Glutamatergic neuron (in vitro differentiated cells): ENCODE data around the gene SUSD4. TPM values are rescaled to one million over a fixed set of nuclear protein-coding genes. Genes with fewer than 3 reads are reported as not detected.

ENCODE experiments used
- DNase-seq: peaks from one replicate; pipeline ENCODE4 v3.0.0; 2022
- H3K27ac Mint-ChIP-seq: one replicate; pipeline ENCODE4 v1.8.0; 2020; ENCODE audit warnings: mild to moderate bottlenecking, mixed read lengths, inconsistent platforms; ENCODE audit not compliant: unreplicated experiment
- H3K27me3 Mint-ChIP-seq: one replicate; pipeline ENCODE4 v1.8.0; 2020; ENCODE audit warnings: mild to moderate bottlenecking, moderate library complexity, mixed read lengths, inconsistent platforms; ENCODE audit not compliant: unreplicated experiment
- H3K36me3 Mint-ChIP-seq: one replicate; pipeline ENCODE4 v1.8.0; 2020; ENCODE audit warnings: mild to moderate bottlenecking, mixed read lengths, inconsistent platforms; ENCODE audit not compliant: unreplicated experiment
- H3K4me1 Mint-ChIP-seq: one replicate; pipeline ENCODE4 v1.8.0; 2020; ENCODE audit warnings: mild to moderate bottlenecking, low read depth, mixed read lengths, inconsistent platforms; ENCODE audit not compliant: unreplicated experiment
- H3K4me3 Mint-ChIP-seq: one replicate; pipeline ENCODE4 v1.8.0; 2020; ENCODE audit warnings: mild to moderate bottlenecking, mixed read lengths, inconsistent platforms; ENCODE audit not compliant: unreplicated experiment
- H3K9me3 Mint-ChIP-seq: one replicate; pipeline ENCODE4 v1.8.0; 2020; ENCODE audit warnings: mild to moderate bottlenecking, moderate library complexity, mixed read lengths, inconsistent platforms; ENCODE audit not compliant: unreplicated experiment
- total RNA-seq: library from RNA; stranded (reverse); fragmentation: NEBNext Ultra II Directional; extraction: Animal tissue kit (Norgen Biotek cat#: 25700); gene quantifications from one replicate; pipeline ENCODE4 v1.2.1, GENCODE V29; 2021; ENCODE audit not compliant: unreplicated experiment
- TF ChIP-seq, protein P1 (sequence below): fragments of 200-600 bp; sonication (generic); IDR thresholded peaks from one replicate; pipeline ENCODE4 v1.5.0; 2021; ENCODE audit not compliant: partially characterized antibody, unreplicated experiment

SUSD4 gene
- total RNA-seq, 1 donor from 2014 or later: 0.47 TPM

GRCh38 chr1:223246476-223247112 is 117.4 kb downstream of the SUSD4 start:
- DNase-seq: no peak
- peaks cover 5% of the 10 kb centered on the region for H3K36me3 Mint-ChIP-seq
- H3K4me1 Mint-ChIP-seq: peaks cover 3% of the 10 kb centered on the region
- TF ChIP-seq, protein P1, sequence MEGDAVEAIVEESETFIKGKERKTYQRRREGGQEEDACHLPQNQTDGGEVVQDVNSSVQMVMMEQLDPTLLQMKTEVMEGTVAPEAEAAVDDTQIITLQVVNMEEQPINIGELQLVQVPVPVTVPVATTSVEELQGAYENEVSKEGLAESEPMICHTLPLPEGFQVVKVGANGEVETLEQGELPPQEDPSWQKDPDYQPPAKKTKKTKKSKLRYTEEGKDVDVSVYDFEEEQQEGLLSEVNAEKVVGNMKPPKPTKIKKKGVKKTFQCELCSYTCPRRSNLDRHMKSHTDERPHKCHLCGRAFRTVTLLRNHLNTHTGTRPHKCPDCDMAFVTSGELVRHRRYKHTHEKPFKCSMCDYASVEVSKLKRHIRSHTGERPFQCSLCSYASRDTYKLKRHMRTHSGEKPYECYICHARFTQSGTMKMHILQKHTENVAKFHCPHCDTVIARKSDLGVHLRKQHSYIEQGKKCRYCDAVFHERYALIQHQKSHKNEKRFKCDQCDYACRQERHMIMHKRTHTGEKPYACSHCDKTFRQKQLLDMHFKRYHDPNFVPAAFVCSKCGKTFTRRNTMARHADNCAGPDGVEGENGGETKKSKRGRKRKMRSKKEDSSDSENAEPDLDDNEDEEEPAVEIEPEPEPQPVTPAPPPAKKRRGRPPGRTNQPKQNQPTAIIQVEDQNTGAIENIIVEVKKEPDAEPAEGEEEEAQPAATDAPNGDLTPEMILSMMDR: no peak
- H3K27me3 Mint-ChIP-seq: peaks cover 3% of the 10 kb centered on the region
- no peak overlapping the region for H3K27ac Mint-ChIP-seq
- H3K4me3 Mint-ChIP-seq: no peak overlapping the region
- no peaks in the 10 kb centered on the region for H3K9me3 Mint-ChIP-seq

DNA sequence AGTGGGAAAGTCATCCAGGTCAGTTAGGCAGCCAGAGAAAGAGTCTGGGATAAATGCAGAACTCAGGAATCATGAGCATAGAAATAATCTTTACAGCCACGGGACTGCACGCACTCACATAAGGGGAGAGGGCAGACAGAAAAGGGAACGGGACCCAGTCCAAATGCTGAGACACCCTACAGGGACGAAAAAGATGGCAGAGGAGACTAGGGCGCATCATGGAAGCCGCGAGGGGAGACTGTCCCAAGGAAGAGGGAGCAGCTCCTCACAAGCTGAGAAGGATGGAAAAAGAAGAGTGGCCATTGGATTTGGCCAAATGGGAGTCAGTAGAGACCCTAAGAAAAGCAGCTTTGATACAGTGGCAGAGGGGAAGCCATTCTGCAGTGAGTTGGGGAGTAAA is 118.0 kb downstream of the SUSD4 start:
- TF ChIP-seq, protein P1: no peak
- Mint-ChIP-seq H3K36me3 (peaks cover 5% of the 10 kb centered on the region), H3K27ac (no peak overlapping the region), H3K4me1 (peaks cover 3% of the 10 kb centered on the region), H3K27me3 (peaks cover 3% of the 10 kb centered on the region), H3K9me3 (no peaks in the 10 kb centered on the region), H3K4me3 (no peak overlapping the region)
- DNase-seq: no peak

DNA sequence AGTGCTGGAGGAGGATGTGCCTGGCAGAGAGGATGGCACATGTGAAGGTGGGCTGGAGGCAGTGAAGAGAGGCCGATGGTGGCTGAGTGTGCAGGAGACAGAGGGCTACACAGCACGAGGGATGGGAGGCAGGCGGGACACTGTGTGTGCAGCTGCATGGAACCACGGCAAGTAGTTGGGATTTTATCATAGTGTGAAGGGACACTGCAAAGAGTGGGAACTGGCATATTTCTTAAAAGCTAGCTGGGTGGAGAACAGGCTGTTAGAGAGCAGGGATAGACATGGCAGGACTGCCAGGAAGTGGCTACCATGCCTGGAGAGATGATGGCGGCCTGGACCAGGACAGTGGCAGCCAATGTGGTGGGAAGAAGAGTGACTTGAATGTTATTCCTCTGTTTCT is 118.6 kb downstream of the SUSD4 start:
- TF ChIP-seq, protein P1: no peak
- peaks cover 3% of the 10 kb centered on the region for H3K4me1 Mint-ChIP-seq
- H3K9me3 Mint-ChIP-seq: no peaks in the 10 kb centered on the region
- H3K4me3 Mint-ChIP-seq: no peak overlapping the region
- H3K27ac Mint-ChIP-seq: no peak overlapping the region
- peaks cover 3% of the 10 kb centered on the region for H3K27me3 Mint-ChIP-seq
- peaks cover 5% of the 10 kb centered on the region for H3K36me3 Mint-ChIP-seq
- no peak for DNase-seq

DNA sequence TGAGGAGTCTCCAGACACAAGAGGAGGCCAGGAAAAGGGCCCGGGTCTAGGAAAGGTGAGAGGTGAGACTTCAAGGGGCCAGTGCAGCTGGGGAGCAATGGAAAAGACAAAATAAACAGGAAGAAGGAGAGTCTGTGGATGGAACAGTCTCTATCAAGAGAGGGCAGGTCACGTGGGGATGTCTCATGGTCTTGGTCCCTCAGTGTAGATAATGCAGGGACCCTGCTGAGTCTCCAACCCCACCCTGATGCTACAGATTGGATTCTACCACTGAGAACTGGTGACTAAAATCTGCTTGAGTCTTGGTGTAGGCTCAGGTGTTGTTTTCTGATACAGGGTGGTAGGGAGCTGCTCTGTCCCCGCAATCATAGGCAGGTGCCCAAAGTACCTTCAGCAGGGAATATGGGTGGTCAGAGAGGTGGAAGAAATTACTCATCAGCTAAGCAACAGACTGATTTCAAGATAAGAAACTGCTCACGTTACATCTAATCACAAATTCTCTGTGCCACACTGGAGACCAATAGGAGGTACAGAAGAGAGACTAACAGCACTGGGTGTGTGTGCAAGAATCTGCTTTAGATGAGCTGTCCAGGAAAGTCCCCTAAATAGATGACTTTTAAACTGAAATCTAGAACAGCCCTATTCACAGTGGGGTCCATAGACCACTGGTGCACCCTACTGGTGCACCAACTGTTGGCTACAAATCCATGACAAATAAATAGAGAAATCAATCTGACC is 119.4 kb downstream of the SUSD4 start:
- Mint-ChIP-seq H3K9me3 (peaks cover 1% of the 10 kb centered on the region), H3K27me3 (peaks cover 2% of the 10 kb centered on the region), H3K36me3 (peaks cover 5% of the 10 kb centered on the region), H3K27ac (no peak overlapping the region), H3K4me3 (no peak overlapping the region), H3K4me1 (peaks cover 3% of the 10 kb centered on the region)
- DNase-seq: no peak
- TF ChIP-seq, protein P1: no peak

DNA sequence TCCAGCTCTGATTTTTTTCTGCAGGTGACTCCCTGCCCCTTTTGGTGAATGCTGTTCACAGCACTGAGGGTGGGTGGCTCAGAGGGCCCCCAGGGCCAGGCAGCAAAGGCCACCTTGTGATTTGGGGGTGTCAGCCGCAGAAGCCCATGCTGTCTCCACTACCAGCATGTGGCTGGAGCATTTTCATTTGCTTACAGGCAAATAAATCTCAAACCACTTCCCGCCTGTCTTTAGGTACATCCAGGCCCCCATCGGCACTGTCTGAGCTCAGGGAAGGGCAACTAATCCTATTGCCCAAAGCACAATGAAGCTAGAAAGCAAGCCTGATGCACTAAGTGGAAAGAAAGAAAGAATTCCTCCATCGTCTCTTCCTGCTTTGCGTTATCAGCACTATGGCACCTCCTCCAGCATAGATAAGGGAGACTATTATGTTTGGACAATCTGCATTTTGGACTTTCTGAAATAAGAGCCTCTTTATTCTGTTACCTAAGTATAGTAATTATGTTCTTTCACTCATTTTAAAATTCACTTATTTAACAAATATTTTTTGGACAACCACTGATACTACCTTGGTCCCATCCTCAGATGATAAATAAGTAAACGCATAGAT is 120.4 kb downstream of the SUSD4 start:
- no peak overlapping the region for H3K27ac Mint-ChIP-seq
- peaks cover 8% of the 10 kb centered on the region for H3K36me3 Mint-ChIP-seq

More for the DNA sequence above, 120.4 kb downstream of the SUSD4 start:
- Mint-ChIP-seq H3K4me1 (no peaks in the 10 kb centered on the region), H3K27me3 (peaks cover 2% of the 10 kb centered on the region), H3K4me3 (no peak overlapping the region), H3K9me3 (peaks cover 1% of the 10 kb centered on the region)
- no peak for DNase-seq
- TF ChIP-seq, protein P1: no peak
